AG04450 (cell line): Measurements from ENCODE around the gene RAB32. TPM values are rescaled to one million over a fixed set of nuclear protein-coding genes. Genes with fewer than 3 reads are reported as not detected.

Source experiments
- CTCF ChIA-PET: fragments of 300-600, 350-600 bp; formaldehyde crosslinking; extraction: SDS; loops from one replicate; lab custom pipeline; 2022; ENCODE audit warnings: antibody characterized with exemption, inconsistent platforms; lab: Charles Lee
- POLR2A ChIA-PET: fragments of 350-600 bp; formaldehyde crosslinking; extraction: SDS; loops from one replicate; lab custom pipeline; 2021; ENCODE audit warnings: antibody characterized with exemption, inconsistent platforms; lab: Yijun Ruan, JAX
- DNase-seq: peaks from one replicate; pipeline ENCODE4 v3.0.0-alpha.2; 2011; ENCODE audit warnings: low read depth, low spot score
- H3K27ac ChIP-seq: one replicate; pipeline ENCODE4 v1.5.1; 2012; ENCODE audit warnings: low read depth, low read length, control low read depth
- H3K27me3 ChIP-seq: one replicate; pipeline ENCODE4 v1.6.0; 2012; ENCODE audit warnings: low read length; ENCODE audit not compliant: control insufficient read depth, insufficient read depth
- H3K4me3 ChIP-seq: 2 replicates; pipeline ENCODE4 v1.5.1; 2011; ENCODE audit warnings: mild to moderate bottlenecking, low read depth, low read length, control low read depth
- H3K9me3 ChIP-seq: 2 replicates; pipeline ENCODE4 v1.5.1; 2012; ENCODE audit warnings: low read length; ENCODE audit not compliant: control insufficient read depth, insufficient read depth
- polyA plus RNA-seq: library from polyadenylated mRNA; depleted of rRNA; stranded (reverse); fragments of >200 nt; gene quantifications from 2 replicates; pipeline ENCODE4 v1.2.3, GENCODE V29; 2011; rRNA removed
- TF ChIP-seq, protein P1 (sequence below): IDR thresholded peaks from 2 replicates; pipeline ENCODE4 v1.5.1; 2011; ENCODE audit warnings: low read depth, low read length, control low read depth, inconsistent platforms

RAB32 gene
- polyA plus RNA-seq, 1 experiment, result 100 TPM

DNA sequence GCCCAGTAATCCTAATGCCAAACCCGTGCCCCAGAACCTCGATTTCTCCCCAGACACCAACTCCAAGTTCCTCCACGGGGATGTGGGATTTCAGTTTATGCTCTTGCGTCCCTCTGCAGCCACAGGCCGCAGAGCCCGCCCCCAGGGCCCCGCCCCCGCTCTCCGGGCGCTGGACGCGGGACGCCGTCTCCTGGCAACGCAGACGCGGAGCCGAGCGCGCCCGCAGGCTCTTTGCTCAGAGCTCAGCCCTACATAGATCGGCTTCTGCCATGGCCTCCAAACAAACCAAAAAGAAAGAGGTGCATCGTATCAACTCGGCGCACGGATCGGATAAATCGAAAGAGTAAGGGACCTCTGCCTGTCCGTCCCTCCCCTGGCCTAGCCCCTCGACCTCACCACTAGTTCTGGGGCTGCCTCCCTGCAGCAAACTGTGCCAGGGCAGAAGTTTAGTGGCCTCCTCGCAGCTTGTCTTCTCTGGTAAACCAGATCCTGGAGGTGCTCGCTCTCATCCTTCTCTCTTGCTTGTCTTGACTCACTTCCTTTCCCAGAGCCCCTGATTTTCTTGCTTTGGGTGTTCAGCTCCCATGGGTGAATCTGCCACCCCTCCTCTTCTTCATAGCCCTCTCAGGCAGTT lies 55.3 kb downstream of the RAB32 start, which contains the start of gene ADGB:
ADGB (plus strand) TSS at position 201 of the 634 bp plus-strand sequence; CDS start at position 270, 69 bp downstream.
- peak; percentile 3 for DNase-seq
- ChIA-PET POLR2A (no interaction called here), CTCF (no interaction called here)
- Histone ChIP-seq H3K27me3 (peaks cover 5% of the 10 kb centered on the region), H3K27ac (no peak within 1 kb of the TSS), H3K4me3 (peak within 1 kb of the TSS; percentile 65), H3K9me3 (no peaks in the 10 kb centered on the region)
- TF ChIP-seq, protein P1, sequence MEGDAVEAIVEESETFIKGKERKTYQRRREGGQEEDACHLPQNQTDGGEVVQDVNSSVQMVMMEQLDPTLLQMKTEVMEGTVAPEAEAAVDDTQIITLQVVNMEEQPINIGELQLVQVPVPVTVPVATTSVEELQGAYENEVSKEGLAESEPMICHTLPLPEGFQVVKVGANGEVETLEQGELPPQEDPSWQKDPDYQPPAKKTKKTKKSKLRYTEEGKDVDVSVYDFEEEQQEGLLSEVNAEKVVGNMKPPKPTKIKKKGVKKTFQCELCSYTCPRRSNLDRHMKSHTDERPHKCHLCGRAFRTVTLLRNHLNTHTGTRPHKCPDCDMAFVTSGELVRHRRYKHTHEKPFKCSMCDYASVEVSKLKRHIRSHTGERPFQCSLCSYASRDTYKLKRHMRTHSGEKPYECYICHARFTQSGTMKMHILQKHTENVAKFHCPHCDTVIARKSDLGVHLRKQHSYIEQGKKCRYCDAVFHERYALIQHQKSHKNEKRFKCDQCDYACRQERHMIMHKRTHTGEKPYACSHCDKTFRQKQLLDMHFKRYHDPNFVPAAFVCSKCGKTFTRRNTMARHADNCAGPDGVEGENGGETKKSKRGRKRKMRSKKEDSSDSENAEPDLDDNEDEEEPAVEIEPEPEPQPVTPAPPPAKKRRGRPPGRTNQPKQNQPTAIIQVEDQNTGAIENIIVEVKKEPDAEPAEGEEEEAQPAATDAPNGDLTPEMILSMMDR, result no peak

DNA sequence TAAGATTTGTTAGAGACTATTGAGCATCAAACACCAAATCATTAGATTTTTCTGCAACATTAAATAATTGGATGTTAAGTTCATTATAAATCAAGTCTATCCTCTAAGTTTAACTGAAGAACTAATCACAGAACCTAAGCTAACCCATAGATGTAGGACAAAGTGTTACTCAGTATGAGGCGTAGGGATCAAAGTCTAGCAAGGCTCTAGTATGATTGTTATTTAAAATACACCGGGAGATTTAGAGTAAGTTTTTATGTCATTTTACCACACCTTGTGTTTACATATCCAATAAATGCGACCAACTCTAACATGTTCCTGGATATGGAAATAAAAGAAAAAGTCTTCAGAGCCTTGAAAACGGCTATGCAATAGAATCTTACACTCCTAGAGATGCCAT lies 57.7 kb downstream of the RAB32 start:
- TF ChIP-seq, protein P1, result no peak
- CTCF ChIA-PET, result interaction anchor here (0.7 kb wide), 1 partner anchor 10 kb away, joined by 4 read pairs; no protein-coding TSS in a partner anchor
- POLR2A ChIA-PET, result no interaction called here

DNA sequence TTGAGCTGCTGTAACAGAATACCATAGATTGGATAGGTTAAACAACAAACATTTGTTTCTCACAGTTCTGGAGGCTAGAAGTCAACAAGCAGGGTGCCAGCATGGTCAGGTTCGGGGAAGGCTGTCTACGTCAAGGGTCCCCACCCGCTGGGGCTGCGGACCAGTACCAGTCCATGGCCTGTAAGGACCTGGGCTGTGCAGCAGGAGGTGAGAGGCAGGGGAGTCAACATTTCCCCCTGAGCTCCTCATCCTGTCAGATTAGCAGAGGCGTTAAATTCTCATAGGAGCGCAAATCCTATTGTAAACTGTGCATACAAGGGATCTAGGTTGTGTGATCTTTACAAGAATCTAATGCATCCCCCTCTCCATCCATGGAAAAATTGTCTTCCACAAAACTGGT lies 58.9 kb downstream of the RAB32 start:
- TF ChIP-seq, protein P1, result no peak
- Histone ChIP-seq H3K9me3 (no peaks in the 10 kb centered on the region), H3K27ac (no peak overlapping the region), H3K4me3 (no peak overlapping the region), H3K27me3 (peaks cover 2% of the 10 kb centered on the region)
- POLR2A ChIA-PET, result no interaction called here
- DNase-seq, result no peak
- CTCF ChIA-PET, result no interaction called here

More for the DNA sequence above, 57.7 kb downstream of the RAB32 start:
- no peak overlapping the region for H3K4me3 ChIP-seq
- DNase-seq, result no peak
- no peak overlapping the region for H3K27ac ChIP-seq
- H3K9me3 ChIP-seq, result no peaks in the 10 kb centered on the region
- H3K27me3 ChIP-seq, result peaks cover 2% of the 10 kb centered on the region

Other genes with a start within 250 kb of the RAB32 start
- not detected in 2 replicates for gene ADGB, start 55.1 kb downstream of the RAB32 start, polyA plus RNA-seq